Eye (tissue), 1 donor: ENCODE results near the gene ST3GAL2.

Experiments used
- DNase-seq: peaks from one replicate; pipeline ENCODE4 v3.0.0-alpha.2; 2015

Gene ST3GAL2

GRCh38 chr16:70438969-70439862 lies at the start of gene ST3GAL2:
Gene ST3GAL2, minus strand, starts transcription at chr16:70439100. Its CDS starts 40,570 bp downstream, at chr16:70398530.
- peak; percentile 99 for DNase-seq

DNA sequence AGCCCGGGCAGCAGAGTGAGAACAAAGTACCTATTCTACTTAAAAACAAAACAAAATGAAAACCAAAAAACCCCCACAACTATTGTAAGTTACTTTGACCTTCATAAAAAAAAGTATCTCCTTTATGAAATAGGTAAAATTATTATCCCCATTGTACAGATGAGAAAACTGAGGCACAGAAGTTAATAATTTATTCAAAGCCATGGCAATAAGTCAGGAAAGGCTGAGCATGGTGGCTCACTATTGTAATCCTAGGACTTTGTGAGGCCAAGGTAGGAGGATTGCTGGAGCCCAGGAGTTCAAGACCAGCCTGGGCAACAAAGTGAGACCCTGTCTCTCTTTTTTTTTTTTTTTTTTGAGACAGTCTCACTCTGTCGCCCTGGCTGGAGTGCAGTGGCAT lies 46.0 kb upstream of the ST3GAL2 start:
- no peak for DNase-seq

DNA sequence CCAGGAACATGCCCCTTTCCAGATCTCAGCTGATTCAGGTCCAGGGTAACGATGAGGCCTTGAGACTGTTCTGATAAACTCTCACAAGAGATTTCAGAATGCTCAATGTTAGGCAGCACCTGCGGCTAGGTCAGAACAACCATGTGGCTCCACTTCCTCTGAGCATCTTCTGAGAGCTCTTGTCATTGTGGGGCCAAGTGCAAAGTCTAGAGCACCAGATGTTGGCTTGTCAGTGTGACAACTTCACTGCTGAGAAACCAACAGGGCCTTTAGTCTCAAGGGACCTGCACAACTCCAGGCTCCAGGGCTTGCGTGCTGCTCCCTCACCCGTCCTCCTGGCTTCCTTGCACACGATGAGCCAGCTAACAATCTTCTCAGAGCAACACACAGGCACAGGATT lies 44.5 kb upstream of the ST3GAL2 start:
- DNase-seq = no peak

DNA sequence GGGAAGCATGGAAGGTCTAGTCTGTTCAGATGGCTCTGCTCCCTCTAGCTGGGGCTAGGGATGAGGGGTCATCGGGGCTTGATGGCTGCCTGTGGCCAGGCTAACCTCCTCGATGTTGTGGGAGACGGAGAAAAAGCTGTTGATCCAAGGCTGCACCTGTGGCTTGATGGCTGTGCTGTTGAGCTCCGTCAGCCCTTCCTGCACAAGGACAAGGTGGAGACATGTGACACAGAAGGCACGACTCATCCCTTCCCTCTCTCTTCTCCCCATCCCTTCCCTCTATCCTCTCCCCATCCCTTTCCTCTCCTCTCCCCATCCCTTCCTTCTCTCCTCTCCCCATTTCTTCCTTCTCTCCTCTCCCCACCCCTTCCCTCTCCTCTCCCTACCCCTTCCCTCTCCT lies 43.7 kb upstream of the ST3GAL2 start:
- DNase-seq = no peak

DNA sequence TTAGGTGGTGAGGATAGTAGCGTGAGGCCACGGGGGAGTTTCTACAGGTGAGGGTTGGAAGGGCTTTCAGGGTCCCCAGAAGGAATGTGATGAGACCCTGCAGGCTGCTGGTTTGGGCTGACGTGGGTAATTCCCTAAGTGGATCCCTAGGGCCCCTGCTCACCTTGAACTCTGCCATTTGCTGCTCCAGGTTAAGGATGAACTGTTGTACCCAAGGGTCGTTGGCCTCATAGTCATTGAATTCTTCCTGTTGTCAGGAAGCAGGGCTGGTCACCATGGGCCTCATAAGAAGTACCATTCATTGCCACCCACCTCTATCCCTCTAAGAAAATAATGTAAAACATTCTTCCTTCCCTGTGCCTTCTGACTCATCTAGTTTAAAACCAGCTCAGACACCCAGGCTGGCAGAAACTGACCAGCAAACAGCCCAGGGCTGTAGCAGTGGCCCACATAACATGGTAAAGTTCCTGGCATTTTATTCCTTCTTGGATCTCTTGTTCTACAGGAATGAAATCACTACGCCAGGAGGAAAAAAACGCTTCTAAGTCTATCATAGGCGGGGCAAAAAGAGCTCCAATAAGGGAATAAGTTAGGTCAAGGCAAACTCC lies 43.1 kb upstream of the ST3GAL2 start:
- DNase-seq = no peak

DNA sequence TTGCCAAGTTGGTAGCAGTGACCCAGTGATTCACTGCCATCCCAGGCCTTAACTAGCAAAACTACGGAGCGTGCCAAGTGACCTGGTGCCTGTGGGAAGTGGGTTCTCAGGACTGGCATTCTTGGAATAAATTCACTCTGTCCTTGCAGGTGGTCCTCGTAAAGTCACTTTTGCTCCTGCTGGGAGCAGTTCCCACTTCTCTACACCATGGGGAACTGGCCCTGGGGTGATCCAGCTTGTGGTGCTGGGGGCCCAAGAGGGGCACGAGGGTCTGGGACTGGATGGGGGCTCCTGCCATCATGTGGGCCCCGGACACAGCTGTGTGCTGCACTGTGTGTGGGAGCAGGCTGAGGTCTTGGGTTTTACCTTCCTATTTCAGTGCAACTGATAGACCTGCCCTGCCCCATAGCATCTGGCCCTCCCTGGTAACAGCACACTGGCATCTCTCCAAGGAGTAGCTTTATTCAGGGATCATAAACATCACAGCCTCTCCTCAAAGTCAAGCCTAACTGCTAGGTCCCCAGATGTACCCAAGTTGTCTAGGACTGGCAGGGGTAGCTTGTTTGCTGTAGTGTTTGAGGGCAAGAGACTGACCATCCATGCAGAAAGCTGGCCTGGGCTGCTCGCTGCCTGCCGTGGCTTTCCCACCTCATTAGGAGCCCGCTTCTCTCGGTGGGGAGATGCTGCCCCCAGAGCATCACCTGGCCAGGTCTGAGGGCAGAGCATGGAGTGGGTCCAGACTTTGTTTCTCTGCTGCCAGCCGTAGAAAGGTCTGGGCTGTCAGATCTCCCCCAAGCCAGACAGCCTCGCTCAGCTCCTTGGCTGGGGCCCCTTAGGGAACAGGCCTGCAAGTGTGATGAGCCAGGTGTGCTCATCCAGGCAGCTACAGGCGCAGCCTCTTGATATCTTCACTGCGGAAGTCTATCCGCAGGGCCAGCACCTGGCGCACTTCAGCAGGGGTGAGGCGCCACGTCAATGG lies 41.5 kb upstream of the ST3GAL2 start:
- no peak for DNase-seq

DNA sequence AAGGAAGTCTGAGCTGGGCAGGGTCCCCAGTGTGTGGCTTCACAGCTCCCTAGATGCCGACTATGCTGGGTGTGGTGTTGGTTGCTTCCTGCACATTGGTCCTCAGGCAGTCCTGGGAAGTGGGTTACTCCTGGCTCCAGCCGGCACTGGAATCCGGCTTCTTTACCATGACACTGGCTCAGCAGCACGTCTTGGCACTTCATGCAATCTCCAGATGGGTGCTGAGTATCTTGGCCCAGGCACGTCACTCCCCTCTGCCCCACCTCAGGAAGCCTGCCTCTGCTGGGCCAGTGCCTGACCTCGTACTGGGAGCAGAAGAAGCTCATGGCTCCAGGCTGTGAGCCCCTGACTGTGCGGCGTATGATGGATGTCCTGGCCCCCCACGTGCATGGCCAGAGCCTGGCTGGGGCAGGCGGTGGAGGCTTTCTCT lies 40.0 kb upstream of the ST3GAL2 start:
- no peak for DNase-seq

GRCh38 chr16:70478169-70478568 lies 39.3 kb upstream of the ST3GAL2 start:
- no peak for DNase-seq

DNA sequence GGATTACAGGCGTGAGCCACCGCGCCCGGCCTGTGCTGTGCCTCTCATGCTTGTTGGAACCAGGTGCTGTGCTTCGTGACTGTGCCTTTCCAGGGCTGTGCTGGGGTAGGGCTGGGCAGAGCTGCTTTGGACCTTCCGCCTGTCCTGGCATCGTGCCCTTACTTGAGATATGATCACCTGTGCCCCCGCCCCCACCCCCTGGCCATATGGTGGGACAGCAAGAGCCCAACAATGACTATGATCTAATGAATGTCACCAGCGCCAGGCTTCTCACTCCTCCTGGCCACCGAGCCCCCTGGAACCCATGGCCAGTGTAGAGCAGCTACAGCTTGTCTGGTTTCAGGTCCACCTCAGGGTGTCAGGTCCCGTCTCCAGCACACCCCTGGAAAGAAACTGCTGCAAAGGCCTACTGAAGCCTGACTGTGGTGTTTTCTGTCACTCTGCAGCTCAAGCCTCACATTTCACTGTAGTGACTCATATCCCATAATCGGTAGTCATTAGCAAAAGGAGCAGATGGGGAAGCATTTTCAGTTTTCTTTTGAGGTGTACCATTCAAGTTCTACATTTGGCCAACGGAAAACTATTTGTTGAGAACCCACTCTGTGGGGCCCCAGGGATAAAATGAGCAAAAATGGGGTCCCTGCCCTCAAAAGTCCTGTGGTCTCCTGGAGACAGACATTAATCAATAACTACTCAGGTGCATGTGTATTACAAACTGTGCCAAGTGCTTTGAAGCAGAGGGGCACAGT lies 37.5 kb upstream of the ST3GAL2 start:
- DNase-seq = no peak

- no peak for DNase-seq
Observed at GRCh38 chr16:70475054-70475871, 36.4 kb upstream of the ST3GAL2 start.

DNA sequence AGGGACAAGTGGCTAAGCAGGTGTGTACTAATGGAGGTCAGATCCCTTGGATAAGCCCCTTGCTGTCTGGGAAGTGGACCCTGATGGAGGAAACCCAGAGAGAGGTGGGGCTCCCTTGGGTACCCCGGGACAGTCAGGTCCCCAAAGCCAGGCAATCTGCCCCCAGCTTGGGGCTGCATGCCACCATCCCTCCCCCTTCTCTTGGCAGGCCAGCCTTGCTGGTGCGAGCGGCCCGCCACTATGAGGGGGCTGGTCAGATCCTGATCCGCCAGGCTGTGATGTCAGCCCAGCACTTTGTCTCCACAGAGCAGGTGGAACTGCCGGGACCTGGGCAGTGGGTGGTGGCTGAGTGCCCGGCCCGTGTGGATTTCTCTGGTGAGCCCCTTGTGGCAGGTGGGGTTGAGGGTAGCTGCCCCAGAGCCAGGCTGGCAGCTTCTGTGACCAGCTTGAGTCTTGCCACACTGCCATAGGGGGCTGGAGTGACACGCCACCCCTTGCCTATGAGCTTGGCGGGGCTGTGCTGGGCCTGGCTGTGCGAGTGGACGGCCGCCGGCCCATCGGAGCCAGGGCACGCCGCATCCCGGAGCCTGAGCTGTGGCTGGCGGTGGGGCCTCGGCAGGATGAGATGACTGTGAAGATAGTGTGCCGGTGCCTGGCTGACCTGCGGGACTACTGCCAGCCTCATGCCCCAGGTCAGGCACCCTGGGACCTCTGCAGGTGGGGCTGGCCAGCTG lies 35.6 kb upstream of the ST3GAL2 start:
- DNase-seq = no peak

GRCh38 chr16:70473446-70474319 lies 34.8 kb upstream of the ST3GAL2 start:
- DNase-seq = no peak

GRCh38 chr16:70472786-70473433 lies 34.0 kb upstream of the ST3GAL2 start:
- no peak for DNase-seq

DNA sequence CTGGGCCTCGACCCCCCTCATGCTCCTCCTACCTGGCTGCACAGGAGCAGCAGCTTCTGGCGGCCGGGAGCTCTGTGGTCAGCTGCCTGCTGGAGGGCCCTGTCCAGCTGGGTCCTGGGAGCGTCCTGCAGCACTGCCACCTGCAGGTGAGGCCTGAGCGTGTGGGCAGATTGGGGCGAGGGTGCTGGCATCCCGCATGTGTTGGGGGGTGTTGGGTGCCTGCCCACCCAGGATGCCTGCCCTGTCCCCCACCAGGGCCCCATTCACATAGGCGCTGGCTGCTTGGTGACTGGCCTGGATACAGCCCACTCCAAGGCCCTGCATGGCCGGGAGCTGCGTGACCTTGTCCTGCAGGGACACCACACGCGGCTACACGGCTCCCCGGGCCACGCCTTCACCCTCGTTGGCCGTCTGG lies 32.0 kb upstream of the ST3GAL2 start:
- peak; percentile 45 for DNase-seq

GRCh38 chr16:70470141-70470926 lies 31.4 kb upstream of the ST3GAL2 start:
- no peak for DNase-seq

DNA sequence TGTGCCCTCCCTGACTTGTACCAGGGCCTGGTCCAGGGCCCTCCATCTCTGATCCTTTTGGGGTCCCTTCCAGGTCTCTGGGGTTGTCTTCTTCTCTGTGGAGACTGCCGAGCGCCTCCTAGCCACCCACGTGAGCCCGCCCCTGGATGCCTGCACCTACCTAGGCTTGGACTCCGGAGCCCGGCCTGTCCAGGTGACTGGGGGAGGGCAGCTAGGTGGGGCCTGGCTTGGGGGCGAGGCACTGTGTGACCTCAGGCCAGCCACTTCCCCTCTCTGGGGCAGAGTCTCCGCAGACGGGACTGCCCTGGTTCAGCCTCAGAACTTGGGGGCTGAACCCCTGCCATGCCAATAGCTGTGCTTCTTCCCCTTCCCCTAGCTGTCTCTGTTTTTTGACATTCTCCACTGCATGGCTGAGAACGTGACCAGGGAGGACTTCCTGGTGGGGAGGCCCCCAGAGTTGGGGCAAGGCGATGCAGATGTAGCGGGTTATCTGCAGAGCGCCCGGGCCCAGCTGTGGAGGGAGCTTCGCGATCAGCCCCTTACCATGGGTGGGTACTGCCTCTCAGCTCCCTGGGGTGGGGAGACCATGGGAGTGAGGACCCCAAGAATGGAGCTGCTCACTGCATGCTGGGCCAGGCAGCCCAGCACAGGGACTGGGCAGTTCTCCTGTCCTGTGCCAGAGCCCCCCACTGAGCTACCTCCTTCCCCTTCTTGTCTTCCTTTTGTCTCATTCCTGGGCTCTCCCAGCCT lies 30.1 kb upstream of the ST3GAL2 start:
- no peak for DNase-seq

DNA sequence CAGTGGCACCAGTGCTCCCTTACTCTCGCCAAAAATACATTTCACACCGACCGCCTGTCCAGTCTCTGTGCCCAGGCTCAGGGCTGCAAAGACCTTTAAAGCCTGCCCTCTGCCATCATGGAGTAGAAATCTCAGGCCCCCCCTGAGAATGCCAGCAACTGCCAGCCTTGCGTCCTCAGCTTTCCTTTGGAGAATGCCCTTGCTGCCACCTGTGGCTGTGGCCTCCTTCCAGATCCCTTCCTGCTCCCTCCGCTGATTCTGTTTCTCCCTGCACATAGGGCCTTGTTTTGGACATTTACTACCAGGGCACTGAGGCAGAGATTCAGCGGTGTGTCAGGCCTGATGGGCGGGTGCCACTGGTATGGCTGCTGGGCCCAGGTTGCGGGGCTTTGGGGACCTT lies 28.7 kb upstream of the ST3GAL2 start:
- no peak for DNase-seq

DNA sequence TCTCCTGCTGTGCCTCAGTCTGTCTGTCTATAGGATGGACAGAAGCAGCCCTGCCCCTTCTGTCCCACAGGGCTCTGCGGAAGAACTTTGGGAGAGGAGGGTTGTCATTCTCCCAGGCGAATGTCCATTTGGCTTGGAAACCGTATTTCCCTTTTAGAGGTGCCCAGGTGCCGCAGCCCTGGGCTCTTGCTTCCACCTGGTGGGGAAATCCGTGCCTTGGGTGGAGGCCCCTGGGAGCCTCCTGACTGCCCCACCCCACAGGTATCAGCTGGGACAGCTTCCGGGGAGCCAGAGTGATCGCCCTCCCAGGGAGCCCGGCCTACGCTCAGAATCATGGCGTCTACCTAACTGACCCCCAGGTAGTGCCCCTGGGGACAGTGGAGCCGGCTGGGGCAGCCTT lies 28.2 kb upstream of the ST3GAL2 start:
- DNase-seq = no peak
